ENCODE measurements around the gene B4GALNT2.
A peak's percentile ranks its signal among the peaks of the same experiment; 100 is the strongest.

The B4GALNT2 gene

GRCh38 chr17:49216482-49216881, 83.9 kb downstream of the B4GALNT2 start:
- DNase-seq = no peak

DNA sequence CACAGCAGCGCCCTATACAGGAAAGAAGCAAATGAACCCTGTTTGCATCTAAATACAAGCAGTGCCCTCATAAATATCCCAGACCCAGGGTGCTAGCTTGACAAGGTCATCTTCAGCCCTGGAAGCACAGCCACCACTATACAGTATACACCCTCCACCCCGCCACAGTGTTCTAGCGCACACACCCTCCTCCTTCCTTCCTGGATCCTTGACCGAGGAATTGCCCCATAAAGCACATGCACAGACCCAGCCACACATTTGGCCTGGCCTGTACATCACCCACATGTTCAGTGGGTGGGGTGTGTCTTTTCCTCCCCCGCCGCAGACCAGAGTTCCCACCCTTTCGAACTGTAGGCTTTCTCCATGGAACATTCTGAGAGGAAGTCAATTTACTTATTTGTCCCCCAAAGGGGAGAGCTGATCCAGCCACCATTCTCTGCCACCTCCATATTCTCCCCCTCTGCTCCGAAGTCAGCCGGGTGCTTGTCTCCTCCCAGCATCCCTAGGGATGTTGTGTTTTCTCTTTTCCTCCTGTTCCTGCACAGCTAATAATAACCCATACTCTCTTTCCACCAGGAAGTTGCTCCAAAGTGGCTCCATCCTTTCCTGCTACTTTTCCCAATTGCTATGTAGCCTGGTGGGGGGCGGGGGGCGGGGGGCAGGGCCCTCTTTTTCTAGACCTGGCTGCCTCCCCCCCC, 84.5 kb downstream of the B4GALNT2 start:
- no peak for DNase-seq

GRCh38 chr17:49217651-49218413, 85.3 kb downstream of the B4GALNT2 start:
- DNase-seq = peak; percentile 82

DNA sequence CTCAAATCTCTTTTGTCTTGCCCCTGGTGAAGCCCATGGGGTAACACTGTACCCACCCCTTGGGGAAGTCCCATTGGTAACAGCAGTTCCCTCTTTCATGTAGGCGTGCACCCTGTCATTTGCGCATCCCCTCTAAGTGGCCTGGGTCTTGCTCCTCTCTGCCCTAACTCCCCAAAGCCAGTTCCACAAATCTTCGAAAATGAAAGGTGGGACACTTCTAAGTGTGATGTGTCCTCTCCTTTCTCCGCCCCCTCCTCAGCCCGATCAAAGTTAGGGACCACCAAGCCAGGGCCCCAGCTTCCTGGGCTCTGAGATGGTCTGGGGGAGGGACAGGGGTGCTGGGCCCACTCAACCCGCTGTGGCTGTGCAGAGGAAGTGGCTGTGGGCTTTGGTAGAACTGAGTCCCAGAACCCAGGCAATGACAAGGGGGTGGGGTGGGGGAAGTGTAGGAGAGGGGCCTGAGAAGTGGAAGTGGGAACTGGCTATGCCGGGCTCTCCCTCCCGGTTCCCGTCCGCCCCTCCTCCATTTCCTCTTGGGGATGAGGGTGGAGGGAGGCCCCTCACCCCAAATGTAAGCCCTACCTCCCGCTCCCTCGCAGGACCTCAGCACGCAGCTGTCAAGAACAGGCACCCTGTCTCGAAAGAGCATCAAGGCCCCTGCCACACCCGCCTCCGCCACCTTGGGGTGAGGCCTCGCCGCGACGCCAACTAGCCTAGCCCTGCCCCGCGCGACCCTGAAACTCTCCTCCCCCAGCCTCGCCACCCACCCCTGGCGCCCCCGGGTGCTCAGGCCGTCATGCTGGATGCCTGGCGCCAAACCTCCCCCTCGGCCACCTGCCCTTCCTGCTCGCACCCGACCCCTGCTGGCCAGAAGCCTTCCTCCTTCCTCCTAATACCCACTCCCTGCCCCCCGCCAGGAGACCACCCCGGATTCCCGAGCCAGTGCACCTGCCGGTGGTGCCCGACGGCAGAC, 86.7 kb downstream of the B4GALNT2 start:
- DNase-seq = peak; percentile 80

DNA sequence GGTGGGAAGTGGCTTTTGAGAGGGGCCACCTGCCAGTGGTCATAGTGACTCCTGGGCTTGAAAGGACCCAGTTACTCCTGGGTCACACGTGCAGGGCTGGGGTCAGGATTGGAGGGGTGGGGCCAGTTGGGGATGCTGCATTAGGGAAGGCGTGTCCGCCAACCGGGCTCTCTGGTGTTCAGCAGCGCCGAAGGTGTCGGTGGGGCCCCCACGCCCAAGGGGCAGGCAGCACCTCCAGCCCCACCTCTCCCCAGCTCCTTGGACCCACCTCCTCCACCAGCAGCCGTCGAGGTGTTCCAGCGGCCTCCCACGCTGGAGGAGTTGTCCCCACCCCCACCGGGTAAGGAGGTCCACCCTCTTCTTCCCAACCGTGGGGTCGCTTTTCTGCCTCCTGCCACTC, 87.4 kb downstream of the B4GALNT2 start:
- DNase-seq = no peak

DNA sequence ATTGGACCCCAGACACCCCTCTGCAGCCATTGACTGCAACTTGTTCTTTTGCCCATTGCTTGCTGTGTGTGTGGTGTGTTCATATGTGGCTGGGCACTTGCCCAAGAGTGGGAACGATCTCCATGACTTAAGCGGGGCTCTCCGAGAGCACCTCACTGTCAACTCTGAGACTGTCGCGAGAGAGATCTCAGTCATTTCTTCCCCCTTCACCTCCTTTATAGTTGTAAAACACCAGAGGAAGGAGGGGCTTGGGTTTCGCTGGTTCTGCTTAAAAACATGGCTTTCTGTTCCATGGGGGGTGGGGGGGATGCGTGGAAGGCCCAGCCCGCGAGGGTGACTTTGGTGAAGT, 90.6 kb downstream of the B4GALNT2 start:
- no peak for DNase-seq

DNA sequence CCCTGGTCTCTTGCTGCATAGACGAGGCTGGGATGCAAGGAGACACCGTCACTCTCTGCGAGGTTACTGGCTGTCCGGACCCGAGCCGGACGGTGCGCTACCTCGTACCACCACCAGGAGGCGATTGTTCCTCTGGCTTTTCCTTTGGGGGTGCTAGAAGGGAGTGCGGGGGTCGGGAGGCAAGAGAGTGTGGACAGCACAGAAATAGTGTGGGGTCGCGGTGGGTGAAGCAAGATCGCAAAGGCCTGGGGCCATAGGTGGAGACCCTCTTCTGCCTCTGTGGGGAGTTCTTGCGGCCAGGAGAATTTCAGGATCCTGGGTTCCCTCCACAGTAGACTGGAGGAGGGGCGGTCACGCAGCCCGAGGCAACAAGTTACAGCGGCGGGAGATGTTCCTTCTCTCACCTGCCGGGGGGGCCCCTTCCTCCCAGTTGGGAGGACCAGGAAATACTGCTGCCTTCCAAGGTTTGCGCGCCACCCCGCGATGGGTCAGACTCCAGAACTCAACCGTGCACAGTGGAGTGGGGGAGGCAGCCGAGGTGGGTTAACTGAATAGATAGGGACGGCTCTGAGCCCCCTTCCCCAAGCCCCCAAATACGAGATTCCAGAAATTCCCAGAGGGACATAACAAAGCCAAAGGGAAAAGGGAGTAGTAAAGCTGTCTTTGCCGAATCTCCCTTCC, 91.1 kb downstream of the B4GALNT2 start:
- peak; percentile 94 for DNase-seq

GRCh38 chr17:49224198-49224996, 91.8 kb downstream of the B4GALNT2 start:
- peak; percentile 81 for DNase-seq

- DNase-seq = no peak
Measured at GRCh38 chr17:49224997-49225337, 92.4 kb downstream of the B4GALNT2 start.

GRCh38 chr17:49225554-49226236, 93.1 kb downstream of the B4GALNT2 start:
- DNase-seq = no peak

Measured in activated CD8-positive, alpha-beta memory T cell treated with anti-CD3 and anti-CD28 coated beads for 24 hours (primary cell).